Measurements from ENCODE around the gene TAF4. TPM values are rescaled to one million over a fixed set of nuclear protein-coding genes. Genes with fewer than 3 reads are reported as not detected.

Gene TAF4
- polyA plus RNA-seq, 10 donors = 9.9 to 17.1 (median 13.4) TPM

DNA sequence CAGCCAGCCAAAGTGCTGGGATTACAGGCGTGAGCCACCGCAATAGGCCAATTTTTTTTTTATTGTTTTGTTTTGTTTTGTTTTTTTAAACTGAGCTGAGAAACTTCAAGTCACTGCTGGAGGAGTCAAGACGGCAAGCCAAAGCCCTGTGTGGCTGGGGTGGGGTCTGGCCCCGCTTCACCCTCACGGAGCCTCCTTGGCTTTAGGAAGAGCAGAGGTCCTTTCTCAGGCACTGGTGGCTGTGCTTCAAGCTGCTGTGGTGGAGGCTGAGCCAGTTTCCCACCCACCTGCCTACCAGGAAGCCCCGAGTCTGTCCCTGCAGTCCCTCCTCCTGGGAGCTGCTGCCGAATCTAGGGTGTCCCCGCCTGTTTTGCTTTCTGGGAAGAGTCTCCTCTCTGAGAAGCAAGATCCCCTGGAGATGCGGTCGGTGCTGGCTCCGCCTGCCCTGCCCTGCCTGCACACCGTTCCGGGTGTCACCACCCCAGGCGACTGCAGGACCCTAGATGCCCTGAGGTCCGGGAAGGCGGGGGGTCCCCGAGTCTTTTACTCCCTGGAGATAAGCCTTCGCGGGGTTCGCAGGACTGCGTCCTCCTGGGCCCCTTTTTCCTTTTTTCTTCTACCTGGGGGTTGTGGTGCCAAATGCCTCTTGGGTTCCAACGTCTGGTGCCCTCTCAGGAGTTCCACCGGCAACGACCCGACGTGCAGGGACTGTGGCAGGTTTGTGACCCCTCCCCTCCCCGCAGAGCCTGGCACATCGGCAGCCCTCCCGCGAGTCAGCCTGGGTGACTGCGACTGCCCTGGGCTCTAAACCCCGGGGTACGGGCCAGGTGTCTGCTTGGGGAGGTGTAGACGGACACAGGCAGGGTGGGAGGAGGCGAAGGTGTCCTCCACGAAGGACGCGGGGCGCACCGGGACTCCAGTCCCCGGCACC, 100.7 kb downstream of the TAF4 start:
- no peak for DNase-seq

GRCh38 chr20:61963885-61964674, 101.6 kb downstream of the TAF4 start:
- DNase-seq = no peak

- DNase-seq = no peak
Measured at GRCh38 chr20:61963149-61963548, 102.5 kb downstream of the TAF4 start.

DNA sequence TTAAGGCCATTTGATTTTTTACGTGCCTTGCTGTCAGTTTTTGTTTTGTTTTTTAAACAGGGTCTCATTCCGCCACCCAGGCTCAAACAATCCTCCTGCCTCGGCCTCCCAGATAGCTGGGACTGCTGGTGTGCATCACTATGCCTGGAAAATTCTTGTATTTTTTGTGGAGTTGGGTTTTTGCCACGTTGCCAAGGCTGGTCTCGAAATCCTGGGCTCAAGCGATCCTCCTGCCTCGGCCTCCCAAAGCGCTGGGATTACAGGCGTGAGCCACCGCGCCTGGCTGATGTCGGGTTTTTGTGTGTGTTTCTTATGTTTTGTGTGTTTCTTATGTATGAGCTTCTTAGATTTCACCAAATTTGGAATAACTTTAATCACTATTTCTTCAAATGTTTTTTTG, 104.8 kb downstream of the TAF4 start:
- DNase-seq = no peak

DNA sequence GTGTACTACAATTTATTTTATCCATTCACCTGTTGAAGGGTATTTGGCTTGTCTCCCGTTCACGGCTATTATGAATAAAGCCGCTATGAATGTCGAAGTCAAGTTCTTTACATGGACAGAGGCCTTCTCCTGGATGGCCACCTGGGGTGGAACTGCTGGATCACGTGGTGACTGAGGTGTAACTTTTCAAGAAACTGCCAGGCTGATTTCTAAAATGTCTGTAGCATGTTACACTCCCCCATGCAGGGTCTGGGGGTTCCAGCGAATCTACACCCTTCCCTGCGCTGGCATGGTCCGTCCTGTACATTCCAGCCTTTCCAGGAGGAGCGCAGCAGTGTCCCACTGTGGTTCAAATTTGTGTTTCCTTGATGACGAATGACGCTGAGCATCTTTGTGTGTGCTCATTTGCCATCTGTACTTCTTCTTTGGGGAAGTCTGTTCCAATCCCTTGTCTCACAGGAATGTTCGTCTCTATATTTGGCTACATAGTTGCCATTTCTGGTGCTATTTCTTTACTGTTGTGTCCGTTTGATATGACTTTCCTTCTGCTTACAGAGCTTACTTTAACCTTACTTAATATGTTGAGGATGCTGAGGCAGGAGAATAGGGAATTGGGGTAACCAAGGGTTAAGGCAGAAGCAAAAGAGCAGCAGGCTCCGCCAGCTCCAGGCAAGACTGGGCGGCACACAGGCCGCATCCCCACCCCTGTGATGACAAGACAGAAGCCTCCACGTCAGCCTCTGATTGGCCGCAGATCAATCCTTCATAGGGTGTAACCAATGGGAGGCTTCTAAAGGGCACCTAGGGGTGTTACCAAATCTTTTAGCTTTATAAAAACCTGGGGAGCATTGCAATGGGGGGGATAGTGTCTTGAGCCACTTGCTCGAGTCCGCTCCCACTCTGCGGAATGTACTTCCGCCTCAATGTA, 106.6 kb downstream of the TAF4 start:
- DNase-seq = no peak

GRCh38 chr20:61957961-61958715, 107.5 kb downstream of the TAF4 start:
- no peak for DNase-seq

GRCh38 chr20:61956396-61957342, 109.0 kb downstream of the TAF4 start:
- no peak for DNase-seq

DNA sequence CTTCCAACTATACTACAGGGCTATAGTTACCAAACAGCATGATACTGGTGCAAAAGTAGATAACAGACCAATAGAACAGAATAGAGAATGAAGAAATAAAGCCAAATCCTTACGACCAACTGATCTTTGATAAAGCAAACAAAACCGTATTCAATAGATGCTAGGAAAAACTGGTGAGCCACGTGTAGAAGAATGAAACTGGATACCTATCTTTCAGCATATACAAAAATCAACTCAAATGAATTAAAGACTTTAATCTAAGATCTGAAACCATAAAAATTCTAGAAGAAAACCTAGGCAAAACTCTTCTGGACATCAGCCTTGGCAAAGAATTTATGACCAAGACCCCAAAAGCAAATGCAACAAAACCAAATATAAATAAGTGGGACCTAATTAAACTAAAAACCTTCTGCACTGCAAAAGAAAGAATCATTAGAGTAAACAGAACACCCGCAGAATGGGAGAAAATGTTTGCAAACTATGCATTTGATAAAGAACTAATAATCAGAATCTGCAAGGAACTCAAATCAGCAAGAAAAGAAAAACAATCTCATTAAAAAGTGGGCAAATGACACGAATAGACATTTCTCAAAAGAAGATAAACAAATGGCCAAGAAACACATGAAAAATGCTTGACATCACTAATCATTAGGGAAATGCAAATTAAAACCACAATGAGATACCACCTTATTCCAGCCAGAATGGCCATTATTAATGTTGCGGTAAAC, 109.8 kb downstream of the TAF4 start:
- no peak for DNase-seq

DNA sequence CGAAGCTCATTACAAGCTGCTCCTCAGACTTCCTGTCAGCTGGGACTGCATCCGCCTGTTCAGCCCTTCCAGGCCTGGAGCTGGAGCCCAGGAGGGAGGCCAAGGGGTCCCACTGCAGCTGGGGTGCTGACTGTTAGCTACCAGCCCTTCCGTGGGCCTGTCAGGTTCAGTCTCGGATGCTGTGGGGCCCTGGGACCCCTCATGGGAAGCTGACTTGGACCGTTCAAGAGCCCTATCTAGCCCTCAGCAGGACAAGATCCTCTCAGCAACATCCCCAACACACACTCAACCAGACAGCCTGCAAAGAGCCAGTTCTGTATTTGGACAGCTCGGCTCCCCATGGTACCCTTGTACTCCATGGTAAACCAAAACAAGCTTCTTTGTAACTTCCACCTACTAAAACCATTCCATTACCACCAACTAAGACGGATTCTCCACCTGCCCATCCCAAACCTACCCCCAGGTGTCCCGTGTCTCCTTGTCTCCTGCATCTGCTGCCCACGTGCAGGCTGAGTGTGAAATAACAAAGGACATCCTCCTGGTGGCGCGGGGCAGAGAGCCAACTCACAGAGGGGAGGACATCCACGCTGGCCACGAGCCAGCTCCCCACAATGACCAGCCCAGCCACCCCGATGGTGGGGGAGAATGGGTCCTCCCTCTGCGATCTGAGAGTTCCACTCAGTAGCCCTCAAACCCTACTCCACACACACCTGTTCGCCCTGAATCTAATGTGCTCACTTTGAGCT, 111.2 kb downstream of the TAF4 start:
- no peak for DNase-seq

GRCh38 chr20:61953037-61954021, 112.4 kb downstream of the TAF4 start:
- no peak for DNase-seq

DNA sequence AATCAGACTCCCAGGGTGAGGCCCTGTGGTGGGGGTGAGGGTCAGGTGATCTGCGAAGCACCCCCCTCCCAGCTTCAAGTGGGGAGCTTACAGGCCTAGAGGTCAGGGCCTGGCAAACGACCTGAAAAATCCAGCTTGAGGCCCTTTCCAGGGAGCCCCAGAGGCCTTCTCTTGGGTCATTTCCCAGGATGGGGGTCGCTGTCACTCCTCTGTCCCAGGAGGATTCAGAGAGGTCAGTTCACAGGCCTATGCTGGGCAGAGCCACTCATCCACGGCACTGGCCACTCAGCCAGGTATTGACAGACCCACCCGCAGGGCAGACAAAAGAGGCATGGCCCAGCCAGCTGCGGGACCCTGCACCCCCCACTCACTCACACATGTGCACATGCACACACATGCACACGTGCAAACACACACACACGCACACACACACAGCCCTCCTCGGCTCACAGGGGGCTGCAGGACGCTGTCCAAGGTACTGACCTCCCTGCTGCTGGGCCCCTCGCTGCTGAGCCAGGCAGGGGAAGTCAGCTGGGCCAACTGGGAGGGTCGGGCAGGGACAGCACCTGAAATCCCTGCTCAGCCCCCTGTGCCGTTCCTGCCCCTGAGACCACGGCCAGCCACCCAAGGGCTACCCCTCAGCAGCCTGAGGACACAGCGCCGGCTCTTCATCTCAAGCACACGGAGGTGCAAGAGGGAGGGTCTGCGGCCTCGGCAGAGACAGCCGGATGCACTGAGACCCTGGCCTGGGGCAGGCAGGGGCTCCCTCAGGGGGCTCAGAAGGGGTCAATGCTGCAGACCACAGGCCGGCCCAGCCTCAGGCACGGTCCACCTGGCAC, 113.8 kb downstream of the TAF4 start:
- peak; percentile 18 to 81 (median 64) for DNase-seq

GRCh38 chr20:61950641-61951071, 115.0 kb downstream of the TAF4 start:
- no peak for DNase-seq

GRCh38 chr20:61949714-61950640, 115.7 kb downstream of the TAF4 start:
- no peak for DNase-seq

DNA sequence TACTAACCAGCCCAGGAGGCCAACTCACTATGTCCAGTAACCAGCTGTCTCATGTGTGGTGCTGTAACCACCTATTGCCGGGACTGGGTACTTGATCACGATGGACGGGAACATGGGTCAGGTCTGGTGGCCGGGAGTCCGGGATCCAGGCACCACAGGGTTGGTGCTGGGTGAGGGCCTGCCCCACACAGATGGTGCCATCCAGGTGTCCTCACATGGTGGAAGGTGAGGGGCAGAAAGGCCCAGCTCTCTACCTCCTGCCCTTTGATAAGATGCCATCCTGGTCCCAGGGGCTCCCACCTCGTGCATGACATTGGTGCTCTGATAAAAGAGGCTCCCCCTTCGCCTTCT, 116.3 kb downstream of the TAF4 start:
- no peak for DNase-seq
